GM12891 (cell line): ENCODE results near the gene PELI2.
A peak's percentile ranks its signal among the peaks of the same experiment; 100 is the strongest.

ENCODE experiments used
- DNase-seq: peaks from one replicate; pipeline ENCODE4 v3.0.0; 2011; ENCODE audit warnings: low spot score; ENCODE audit not compliant: insufficient read length
- FAIRE-seq: peaks from 2 replicates; lab custom pipeline; 2011; peaks lifted over from hg19 to GRCh38; lab: Jason Lieb, UNC
- PAX5 ChIP-seq: IDR thresholded peaks from 2 replicates; pipeline ENCODE4 v1.6.1; 2011; ENCODE audit warnings: low read length, moderate library complexity, mild to moderate bottlenecking; ENCODE audit not compliant: insufficient read depth, severe bottlenecking
- POLR2A ChIP-seq: IDR thresholded peaks from 2 replicates; pipeline ENCODE4 v1.6.1; 2011; ENCODE audit warnings: low read depth, low read length, control low read depth
- POLR2AphosphoS5 ChIP-seq: IDR thresholded peaks from 2 replicates; pipeline ENCODE4 v1.6.1; 2011; ENCODE audit warnings: low read depth, low read length, control low read depth
- POU2F2 ChIP-seq: IDR thresholded peaks from 2 replicates; pipeline ENCODE4 v1.6.1; 2011; ENCODE audit warnings: low read depth, mild to moderate bottlenecking, control low read depth, low read length, moderate library complexity
- SPI1 ChIP-seq: IDR thresholded peaks from 2 replicates; pipeline ENCODE4 v1.6.1; 2011; ENCODE audit warnings: low read depth, low read length, control low read depth
- TAF1 ChIP-seq: IDR thresholded peaks from 2 replicates; pipeline ENCODE4 v1.6.1; 2011; ENCODE audit warnings: low read depth, low read length, control low read depth

The PELI2 gene

DNA sequence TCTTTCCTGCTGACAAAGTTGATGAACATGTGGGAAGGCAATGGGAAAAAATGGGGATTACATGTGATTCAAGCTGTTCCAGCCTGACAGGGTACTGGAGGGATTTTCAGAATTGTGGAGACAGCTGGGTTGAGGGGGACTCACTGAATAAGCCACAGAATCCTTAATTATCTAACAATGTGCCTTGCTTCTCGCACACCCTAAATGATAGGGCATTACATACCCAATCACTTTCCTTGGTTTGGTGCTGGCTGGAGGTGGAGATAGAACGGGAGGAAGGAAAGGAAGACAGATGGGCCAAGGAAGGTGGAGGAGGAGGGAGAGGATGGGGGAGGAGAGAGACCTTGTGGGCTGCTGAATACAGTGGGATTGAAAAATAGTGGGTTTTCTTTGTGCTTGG lies 20.7 kb downstream of the PELI2 start:
- FAIRE-seq, result no peak
- no peak for TF ChIP-seq POLR2A
- TF ChIP-seq POLR2AphosphoS5, result no peak
- no peak for TF ChIP-seq SPI1
- no peak for TF ChIP-seq TAF1
- no peak for TF ChIP-seq PAX5
- TF ChIP-seq POU2F2, result no peak
- no peak for DNase-seq

DNA sequence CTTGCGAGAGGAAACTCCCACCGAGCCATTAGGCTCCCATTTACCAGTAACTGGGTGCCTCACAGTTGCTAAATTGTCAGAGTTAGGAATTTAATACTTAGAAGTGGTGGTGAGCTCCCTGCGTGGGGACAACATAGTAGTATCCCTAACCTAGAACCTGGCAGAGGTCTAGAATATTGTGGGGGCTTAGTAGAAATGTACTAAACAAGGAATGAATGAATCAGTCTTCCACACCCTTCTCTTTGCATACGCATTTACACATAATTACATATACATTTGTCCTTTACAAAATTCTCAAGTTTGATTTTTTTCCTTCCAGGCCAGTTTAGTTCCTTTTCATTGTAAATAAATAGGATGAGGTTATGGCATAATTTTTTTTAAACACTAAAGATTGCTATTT lies 24.1 kb downstream of the PELI2 start:
- DNase-seq (no peak), FAIRE-seq (no peak)
- TF ChIP-seq POU2F2 (no peak), TAF1 (no peak), POLR2AphosphoS5 (no peak), POLR2A (no peak)

DNA sequence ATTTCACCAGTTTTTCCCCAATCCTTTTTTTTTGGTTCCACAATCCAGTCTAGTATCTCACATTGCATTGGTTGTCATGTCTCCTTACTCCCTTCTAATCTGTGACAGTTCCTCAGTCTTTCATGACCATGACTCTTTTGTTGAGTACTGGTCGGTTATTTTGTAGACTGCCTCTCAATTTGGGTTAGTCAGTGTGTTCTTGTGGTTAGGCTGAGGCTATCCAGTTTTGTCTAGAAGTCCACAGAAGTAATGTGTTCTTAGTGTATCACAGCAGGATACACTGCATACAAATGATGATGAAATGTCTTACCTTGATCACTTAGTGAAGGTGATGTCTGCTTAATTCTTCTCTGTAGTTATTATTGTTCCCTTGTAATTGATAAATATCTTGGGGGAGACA lies 24.8 kb downstream of the PELI2 start:
- peak; percentile 40 for FAIRE-seq

DNA sequence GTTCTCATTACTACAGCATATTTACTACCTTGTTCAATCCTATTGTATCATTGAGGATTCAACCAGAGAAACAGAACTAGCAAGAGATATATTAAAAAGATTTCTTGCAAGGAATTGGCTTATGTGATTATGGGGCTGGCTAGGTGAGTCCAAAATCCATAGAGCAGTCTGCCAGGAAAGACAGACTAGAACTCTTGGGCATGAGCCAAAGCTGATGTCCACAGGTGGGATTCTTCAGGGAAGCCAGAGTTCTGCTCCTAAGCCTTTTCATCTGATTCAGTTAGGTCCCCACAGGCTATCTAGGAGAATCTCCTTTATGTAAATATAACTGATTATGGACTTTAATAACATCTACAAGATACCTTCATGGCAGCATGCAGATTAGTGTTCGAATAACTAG lies 26.0 kb downstream of the PELI2 start:
- no peak for FAIRE-seq
- no peak for TF ChIP-seq PAX5
- TF ChIP-seq SPI1, result no peak
- no peak for TF ChIP-seq POLR2AphosphoS5
- DNase-seq, result no peak

More for the DNA sequence above, 24.8 kb downstream of the PELI2 start:
- no peak for DNase-seq
- TF ChIP-seq POLR2AphosphoS5 (no peak), SPI1 (no peak), TAF1 (no peak), POLR2A (no peak), POU2F2 (no peak), PAX5 (no peak)

DNA sequence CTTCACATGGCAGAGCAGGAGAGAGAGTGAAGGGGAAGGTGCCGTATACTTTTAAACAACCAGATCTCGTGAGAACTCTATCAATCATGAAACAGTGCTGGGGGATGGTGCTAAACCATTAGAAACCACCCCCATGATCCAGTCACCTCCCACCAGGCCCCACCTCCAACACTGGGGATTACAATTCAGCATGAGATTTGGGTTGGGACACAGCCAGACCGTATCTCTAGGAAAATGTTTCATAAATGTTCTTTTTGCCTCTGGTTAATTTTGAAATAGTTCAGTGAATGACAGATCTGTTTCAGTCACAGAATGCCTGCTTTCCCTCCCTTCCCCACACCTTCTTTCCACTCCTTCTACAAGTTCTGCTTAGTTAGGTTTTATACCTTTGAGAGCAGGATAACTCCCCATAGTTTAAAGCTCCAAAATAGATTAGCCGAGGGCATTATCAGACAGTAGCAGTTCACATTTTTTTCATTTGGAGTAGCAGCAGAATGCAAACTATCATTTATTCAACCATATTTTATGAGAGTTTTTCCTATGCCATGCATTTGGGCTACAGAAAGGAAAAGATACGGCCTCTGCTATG lies 27.1 kb downstream of the PELI2 start:
- DNase-seq (no peak), FAIRE-seq (no peak)
- no peak for TF ChIP-seq PAX5

DNA sequence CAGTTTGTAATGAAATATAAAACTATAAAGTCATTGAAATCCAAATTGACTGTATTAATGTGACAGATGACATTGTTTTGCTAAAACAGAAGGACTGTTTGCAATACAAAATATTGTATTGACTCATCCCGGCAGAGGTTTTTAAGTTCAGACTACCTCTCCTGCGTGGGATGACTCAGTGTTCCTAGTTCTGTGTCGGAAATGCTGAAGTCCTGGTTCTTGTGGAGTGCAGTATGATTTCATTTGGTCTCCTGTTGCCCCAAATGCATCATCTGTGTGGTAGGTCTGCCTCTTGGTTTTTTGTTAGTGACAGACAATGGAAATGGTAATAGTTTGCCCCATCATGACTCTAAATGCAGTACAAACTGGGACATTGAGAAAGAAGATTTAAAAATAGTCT lies 27.8 kb downstream of the PELI2 start:
- DNase-seq (no peak), FAIRE-seq (no peak)
- TF ChIP-seq SPI1 (no peak), POLR2AphosphoS5 (no peak), POU2F2 (no peak), PAX5 (no peak), TAF1 (no peak), POLR2A (no peak)

DNA sequence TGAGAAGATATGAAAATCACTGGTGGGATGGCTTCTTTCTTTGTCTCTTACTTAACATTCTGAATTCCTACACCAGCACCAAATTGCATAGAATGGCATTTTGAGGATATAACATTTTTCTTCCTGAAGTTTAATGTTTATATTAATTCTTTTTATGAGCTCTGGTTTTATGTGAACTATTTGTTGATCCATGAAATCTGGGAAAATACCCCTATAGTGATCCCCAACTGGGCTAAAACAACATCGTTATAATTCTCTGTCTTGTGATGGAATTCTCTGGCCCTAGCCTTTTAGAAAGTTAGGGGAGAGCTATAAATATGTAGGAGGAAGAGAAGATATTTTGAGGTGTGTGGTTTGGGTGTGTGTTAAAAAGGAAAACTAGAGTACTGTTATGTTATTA lies 29.2 kb downstream of the PELI2 start:
- no peak for FAIRE-seq
- no peak for DNase-seq

DNA sequence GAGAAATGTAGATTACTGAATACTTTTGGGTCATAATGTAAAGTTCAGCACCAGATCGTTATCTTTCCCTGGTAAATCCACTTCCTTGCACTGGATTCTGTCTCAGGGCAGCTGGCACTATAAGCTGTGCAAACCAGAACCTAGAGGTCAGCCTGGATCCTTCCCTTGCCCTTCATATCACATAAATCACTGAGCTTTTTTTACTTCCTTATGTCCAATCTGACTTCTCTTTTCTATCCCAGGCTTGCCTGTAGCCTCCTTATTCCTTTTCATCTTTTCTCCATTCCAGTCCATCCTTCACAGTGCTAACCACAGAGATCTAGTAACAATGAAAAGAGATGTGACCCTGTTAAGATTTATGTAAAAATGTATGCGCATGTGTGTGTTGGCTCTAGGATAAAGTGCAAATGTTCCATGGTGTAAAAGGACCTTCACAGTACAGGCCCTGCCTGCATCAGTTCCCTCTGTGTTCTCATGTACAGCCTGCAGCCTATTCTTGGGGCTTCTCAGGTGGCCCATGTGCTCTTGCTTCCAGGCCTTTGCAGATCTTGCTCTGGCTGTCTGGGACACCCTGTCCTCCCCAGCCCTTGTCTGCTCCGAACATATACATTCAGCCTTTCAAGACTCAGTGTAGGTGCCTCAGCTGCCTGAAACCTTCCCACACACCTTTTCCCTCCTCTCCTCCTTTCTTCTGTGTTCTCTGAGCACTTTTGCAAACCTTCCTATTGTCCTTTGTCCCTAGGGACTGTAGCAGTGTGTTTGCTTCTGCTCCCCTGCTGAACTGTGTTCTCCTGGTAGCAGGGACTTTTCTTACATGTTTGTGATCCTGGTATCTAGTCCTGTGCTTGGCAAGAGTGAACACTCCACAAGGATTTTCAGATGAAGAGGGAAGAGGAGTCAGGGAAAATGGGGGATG lies 30.0 kb downstream of the PELI2 start:
- FAIRE-seq (no peak), DNase-seq (no peak)
- no peak for TF ChIP-seq POLR2AphosphoS5
- no peak for TF ChIP-seq TAF1
- TF ChIP-seq PAX5, result no peak
- no peak for TF ChIP-seq POU2F2
- TF ChIP-seq SPI1, result no peak
- no peak for TF ChIP-seq POLR2A

More for the DNA sequence above, 29.2 kb downstream of the PELI2 start:
- no peak for TF ChIP-seq POLR2AphosphoS5

DNA sequence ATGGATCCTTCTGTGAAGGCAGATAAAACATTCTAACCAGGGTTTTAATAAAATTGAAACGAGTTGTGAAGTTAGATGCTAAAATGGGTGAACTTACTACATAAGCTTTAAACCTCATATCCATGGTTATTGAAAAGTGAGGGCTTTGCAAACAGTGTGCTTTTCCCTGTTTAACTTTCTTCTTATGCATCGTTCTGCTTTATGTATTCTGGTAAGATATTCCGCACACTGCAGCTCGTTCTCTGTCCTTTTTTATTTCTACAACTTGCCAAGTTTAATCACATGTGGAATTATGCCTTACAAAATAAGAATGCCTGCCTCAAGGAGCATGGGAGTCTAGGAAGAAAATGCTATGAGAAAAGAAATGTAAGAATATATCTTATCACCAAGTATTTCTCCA lies 30.9 kb downstream of the PELI2 start:
- TF ChIP-seq POU2F2 (no peak), POLR2AphosphoS5 (no peak), TAF1 (no peak), POLR2A (no peak), SPI1 (no peak), PAX5 (no peak)
- FAIRE-seq (no peak), DNase-seq (no peak)

DNA sequence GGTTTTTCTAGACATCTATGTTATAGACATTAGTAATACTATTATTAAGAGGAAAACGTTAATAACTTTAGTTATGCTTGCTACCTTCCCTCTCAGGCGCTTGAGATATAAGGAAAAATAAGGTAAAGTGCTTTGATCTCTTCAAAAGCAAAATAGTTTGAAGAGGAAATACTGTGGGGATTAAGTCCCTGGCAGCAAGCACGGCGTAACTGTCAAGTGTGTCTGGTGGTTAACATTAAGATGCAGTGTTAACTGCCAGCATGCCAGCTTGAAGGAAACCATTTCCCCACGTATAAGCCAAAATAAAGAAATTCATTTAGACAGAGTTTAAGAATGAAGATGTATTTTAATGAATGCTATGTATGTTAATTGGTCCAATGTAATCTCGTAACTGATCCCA lies 31.8 kb downstream of the PELI2 start:
- DNase-seq, result no peak
- TF ChIP-seq POLR2AphosphoS5 (no peak), SPI1 (no peak), POLR2A (no peak), POU2F2 (no peak), PAX5 (no peak), TAF1 (no peak)
- no peak for FAIRE-seq
